ENCODE results near the gene C1QTNF7.

DNA sequence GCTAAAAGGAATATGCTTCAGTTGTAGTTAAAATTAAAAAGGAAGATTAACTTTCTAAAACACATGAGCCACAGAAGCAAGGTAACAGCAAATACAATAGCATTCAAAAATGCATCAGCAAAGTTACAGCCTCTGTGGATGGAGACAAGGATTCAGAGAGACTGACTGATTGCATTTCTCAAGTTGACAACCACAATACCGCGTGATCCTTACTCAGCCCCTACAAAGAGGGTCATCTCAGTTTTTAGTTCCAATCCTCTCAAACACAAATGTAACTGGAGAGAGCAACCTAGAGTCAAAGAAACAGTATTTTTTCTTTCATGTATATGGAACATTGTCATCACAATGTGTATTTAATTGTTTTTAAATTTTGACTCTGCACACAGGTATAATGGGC lies 14.2 kb upstream of the C1QTNF7 start:
- TF ChIP-seq, protein P1, sequence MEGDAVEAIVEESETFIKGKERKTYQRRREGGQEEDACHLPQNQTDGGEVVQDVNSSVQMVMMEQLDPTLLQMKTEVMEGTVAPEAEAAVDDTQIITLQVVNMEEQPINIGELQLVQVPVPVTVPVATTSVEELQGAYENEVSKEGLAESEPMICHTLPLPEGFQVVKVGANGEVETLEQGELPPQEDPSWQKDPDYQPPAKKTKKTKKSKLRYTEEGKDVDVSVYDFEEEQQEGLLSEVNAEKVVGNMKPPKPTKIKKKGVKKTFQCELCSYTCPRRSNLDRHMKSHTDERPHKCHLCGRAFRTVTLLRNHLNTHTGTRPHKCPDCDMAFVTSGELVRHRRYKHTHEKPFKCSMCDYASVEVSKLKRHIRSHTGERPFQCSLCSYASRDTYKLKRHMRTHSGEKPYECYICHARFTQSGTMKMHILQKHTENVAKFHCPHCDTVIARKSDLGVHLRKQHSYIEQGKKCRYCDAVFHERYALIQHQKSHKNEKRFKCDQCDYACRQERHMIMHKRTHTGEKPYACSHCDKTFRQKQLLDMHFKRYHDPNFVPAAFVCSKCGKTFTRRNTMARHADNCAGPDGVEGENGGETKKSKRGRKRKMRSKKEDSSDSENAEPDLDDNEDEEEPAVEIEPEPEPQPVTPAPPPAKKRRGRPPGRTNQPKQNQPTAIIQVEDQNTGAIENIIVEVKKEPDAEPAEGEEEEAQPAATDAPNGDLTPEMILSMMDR (conservative IDR thresholded peaks at IDR 0.05 in 1 of 2, IDR thresholded peaks at IDR 0.05 in 1 of 2; ENCODE audit: extremely low read depth in 1 of 2, insufficient read depth in 1 of 2, low read depth in 1 of 2, low read length in 2 of 2): no peak
- no peak for TF ChIP-seq EZH2 (IDR thresholded peaks at IDR 0.05; ENCODE audit: borderline replicate concordance, low read length)

All from mammary epithelial cell (primary cell).